Breast epithelium (tissue), 3 donors: Measurements from ENCODE around the gene SPINDOC.

ENCODE experiments used
- CTCF ChIP-seq, 3 donors: fragments of 450-650 bp; IDR thresholded peaks; one replicate each; pipeline ENCODE4 v1.5.1; 2016 to 2017; ENCODE audit warnings: antibody characterized with exemption in 3 of 3, mild to moderate bottlenecking in 3 of 3, moderate library complexity in 3 of 3
- POLR2A ChIP-seq: fragments of 450-650 bp; IDR thresholded peaks from one replicate; pipeline ENCODE4 v1.6.1; 2016; ENCODE audit warnings: antibody characterized with exemption, mild to moderate bottlenecking, moderate library complexity
- POLR2AphosphoS5 ChIP-seq, 3 donors: sonication (generic); formaldehyde crosslinking; IDR thresholded peaks; one replicate each; pipeline ENCODE4 v1.6.1; 2017; ENCODE audit warnings: antibody characterized with exemption in 3 of 3

- no peak for TF ChIP-seq POLR2A
- TF ChIP-seq CTCF (IDR thresholded peaks at IDR 0.05) = no peak
- TF ChIP-seq POLR2AphosphoS5 (IDR thresholded peaks at IDR 0.05) = no peak
These were observed 31.6 kb downstream of the SPINDOC start for GRCh38 chr11:63844836-63845235.
